Germinal center (tissue), 1 donor: ENCODE results near the gene SNX24.
"Not testable (repeated sequence)": the region's sequence is repeated elsewhere in the genome, so short reads cannot be mapped to it uniquely, and the experiment has no call there.

Experiments used
- DNase-seq: peaks from one replicate; pipeline ENCODE4 v3.0.0; 2012; ENCODE audit warnings: mixed read lengths, low spot score

Gene SNX24

DNA sequence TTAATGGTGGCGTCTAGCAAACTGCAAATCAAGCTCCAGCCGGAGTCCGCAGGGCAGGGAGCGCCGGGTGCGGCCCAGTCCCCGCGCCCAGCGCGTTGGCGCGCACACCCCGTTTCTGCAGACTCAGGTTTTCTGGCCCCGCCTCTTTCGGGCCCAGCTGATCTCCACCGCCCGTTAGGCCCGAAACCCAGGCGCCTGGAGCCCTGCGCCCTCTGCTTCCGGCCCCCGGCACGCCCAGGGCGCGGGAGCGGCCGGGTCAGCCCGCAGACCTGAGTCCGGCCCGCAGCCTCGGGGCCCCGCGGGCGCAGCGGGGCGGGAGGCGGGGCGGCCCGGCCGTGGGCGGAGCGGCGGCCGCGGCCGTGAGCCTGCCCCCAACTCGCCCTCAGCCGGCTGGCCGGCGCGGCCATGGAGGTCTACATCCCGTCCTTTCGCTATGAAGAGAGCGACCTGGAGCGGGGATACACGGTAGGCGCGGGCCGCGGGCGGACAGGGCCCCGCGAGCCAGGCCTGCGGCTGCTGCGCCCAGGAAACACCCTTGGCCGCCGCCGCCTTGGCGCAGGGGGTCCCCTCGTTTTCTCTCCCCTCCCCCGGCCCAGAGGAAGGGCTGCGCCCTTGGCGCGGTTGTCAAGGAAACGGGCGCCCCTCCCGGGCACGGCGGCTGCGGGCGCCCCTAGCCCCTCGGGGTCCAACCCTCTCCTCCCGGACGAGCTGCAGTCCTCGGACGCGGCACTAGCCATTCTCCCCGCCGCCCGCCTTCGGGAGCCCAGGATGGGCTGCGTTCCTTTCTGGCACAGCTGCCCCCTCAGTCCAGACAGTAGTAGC lies at the start of gene SNX24:
SNX24 (plus strand) TSS at position 385 of the 822 bp plus-strand sequence; CDS start at position 406, 21 bp downstream.
- peak; percentile 82 for DNase-seq

GRCh38 chr5:122805481-122805880 lies 39.9 kb upstream of the SNX24 start:
- DNase-seq: no peak

GRCh38 chr5:122810405-122810804 lies 35.0 kb upstream of the SNX24 start:
- no peak for DNase-seq

GRCh38 chr5:122815218-122815767 lies 30.1 kb upstream of the SNX24 start:
- no peak for DNase-seq

GRCh38 chr5:122816756-122817155 lies 28.7 kb upstream of the SNX24 start:
- DNase-seq: no peak

DNA sequence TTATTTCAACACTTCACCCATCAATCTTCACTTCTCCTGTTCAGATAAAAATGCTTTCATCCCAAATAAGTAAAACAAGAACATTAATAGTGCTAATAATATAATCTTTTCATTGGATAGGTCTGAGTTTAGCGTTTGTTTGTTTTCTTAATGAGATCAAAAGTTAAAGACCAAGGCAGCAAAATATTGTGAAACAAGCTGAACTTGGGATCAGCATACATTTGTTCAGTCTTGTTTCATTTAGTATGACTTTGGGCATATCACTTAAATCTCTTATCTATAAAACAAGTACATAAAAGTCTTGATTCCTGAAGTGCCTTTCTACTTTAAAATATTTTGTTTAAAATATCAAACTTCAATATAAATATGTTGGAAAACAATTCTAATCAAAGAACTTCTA lies 13.4 kb upstream of the SNX24 start:
- DNase-seq: no peak

DNA sequence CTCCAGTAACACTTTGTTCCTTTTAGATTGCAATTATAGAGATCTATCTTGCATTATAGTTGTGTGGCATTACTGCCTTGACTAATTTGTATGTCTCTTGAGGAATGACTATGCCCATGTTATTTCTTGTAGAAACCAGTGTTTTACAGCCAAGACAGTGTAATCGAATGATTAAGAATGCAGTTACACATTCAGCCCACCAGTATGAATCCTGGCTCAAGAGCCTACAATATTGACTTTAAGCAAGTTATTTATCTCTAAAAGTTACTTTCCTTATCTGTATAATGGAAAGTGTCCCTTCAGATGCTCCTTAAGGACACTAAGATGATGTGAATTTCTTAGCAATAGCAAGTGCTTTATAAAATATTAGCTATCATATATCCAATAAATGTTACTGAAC lies 9.7 kb upstream of the SNX24 start:
- DNase-seq: no peak

- no peak for DNase-seq
These were observed 8.5 kb upstream of the SNX24 start for GRCh38 chr5:122836947-122837346.

DNA sequence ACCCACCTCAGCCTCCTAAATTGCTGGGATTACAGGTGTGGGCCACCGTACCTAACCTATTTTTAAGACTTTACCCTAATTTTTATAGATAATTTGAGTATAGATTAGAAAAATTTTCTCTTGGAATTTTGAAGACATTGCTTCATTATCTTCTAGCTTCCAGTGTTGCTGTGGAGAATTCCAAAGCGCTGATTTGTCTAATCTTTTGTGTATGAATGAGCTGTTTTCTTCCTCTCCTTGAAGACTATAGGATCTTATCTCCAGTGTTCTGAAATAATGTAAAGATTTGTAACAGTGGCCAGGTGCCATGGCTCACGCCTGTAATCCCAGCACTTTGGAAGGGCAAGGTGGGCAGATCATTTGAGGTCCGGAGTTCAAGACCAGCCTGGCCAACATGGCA lies 5.7 kb upstream of the SNX24 start:
- no peak for DNase-seq

DNA sequence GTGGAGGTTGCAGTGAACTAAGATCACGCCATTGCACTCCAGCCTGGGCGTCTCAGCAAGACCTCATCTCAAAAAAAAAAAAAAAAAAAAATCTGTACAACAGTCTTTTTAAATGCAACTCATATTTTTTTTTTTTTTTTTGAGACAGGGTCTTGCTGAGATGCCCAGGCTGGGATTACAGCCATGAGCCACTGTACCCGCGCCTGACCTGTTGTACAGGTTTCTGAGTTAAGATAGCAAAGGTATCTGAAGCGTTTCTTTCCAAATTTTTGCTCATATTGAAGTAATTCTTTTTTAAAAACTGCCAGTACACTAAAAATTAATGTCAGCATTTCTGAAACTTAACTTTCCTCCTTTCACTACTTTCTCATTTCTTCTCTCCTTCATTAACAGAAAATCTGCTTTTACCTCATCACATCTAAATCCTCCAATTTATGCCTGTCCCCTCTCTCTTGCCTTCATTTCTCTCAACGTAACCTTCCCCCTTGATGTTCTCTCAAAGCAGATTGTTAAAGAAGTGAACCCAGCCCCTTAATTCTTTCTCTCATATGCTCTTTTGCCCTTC lies 3.3 kb upstream of the SNX24 start:
- no peak for DNase-seq

GRCh38 chr5:122844136-122844909 lies 1.1 kb upstream of the SNX24 start:
- DNase-seq: peak; percentile 16

DNA sequence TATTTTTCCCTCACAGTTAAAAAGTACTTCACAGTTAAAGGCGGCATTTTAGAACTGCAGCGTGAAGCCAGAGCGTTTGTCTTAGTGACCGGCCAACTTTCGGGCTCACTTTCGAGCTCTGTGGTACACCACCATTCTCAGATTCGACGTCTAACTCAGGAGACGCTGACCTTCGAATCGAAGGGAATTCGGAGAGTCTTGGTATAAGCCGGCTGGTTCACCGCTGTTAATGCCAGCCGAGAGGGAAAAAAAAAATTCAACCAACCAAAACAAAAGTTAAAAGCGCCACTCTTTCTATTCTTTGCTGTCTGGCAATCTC lies 544 bp upstream of the SNX24 start:
- DNase-seq: peak; percentile 10

DNA sequence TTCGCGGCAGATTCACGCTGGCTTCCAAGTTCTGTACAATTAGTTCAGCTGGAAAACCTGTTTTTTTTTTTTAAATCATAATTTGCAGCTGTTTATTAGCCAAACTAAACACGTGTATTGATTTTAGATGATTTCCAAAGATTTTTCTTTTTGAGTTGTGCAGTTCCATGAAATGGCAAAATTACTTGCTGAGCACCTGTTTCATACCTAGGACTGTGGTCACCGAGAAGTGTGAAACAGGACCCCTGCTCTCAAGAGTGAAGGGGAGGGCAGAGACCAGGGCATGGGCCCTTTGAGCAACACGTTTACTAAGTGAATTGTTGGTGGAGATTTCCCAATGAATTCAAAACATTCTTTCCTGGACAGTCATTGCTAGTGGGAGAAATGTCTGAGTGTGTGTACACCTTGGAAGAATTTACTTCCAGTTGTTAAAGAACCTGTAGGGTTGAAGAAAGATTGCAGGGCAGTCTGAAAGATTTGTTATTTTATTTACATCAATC lies 688 bp downstream of the SNX24 start:
- no peak for DNase-seq

DNA sequence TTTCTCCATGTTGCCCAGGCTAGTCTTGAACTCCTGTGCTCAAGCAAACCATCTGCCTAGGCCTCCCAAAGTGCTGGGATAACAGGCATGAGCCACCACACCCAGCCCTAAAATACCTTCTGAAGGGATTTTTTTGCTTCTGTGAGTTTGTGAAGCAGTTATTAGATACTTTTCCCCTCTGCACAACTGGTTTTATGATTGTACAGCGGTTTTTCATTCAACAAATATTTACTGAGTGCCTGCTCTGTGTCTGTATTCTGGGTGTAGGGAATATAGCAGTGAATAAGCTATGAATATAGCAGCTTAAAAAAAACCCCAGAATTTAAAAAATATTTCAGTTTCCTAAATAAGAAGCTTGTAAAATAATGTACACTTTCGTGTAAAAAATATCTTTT lies 2.3 kb downstream of the SNX24 start:
- DNase-seq: no peak

- no peak for DNase-seq
These were observed 4.4 kb downstream of the SNX24 start for GRCh38 chr5:122849771-122850170.

- not testable (repeated sequence) for DNase-seq
These were observed 12.1 kb downstream of the SNX24 start for GRCh38 chr5:122857538-122857937.

DNA sequence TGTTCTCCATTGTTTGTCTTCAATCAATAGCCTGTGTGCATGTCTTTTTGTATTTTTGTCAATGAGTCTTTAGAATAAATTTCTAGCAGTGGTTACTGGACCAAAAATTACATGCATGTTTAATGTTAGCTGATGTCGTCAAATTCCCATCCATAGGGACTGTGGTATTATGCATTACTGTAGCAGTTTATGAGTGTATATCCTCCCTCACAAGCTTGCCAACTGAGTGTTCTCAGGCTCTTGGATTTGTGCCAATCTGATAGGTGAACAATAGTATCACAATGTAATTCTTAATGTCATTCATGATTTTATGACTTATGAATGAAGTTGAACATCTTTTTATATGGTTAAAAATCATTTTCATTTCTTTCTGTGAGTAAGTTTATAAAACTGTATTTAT lies 13.0 kb downstream of the SNX24 start:
- DNase-seq: no peak

DNA sequence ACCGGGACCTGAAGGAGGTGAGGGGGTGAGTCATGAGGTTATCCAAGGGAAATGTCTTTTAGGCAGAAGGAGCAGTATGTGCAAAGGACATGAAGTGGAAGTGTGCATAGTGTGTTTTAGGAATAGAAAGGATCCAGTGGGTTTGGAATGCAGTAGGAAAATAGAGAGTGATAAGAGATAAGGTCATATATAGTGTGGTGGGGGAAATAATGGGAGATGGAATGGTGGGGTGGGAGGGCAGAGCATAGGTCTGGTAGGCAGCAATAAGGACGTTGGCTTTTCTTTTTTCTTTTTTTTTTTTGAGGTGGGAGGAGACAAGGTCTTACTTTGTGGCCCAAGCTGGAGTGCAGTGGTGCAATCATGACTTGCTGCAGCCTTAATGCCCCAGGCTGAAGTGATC lies 17.8 kb downstream of the SNX24 start:
- DNase-seq: no peak

DNA sequence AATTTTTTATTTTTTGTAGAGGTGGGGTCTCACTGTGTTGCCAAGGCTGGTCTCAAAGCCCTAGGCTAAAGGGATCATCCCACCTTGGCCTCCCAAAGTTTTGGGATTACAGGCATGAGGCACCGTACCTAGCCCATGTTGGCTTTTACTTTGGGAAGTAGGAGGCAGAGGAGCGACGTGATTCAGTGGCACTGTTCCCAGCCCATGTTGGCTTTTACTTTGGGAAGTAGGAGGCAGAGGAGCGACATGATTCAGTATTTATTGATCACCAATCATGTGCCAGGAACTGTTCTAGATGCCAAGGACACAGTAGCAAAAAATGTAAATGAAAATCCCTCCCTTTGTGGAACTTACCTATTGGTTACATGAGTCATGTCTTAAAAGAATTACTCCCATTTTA lies 18.3 kb downstream of the SNX24 start:
- DNase-seq: no peak

DNA sequence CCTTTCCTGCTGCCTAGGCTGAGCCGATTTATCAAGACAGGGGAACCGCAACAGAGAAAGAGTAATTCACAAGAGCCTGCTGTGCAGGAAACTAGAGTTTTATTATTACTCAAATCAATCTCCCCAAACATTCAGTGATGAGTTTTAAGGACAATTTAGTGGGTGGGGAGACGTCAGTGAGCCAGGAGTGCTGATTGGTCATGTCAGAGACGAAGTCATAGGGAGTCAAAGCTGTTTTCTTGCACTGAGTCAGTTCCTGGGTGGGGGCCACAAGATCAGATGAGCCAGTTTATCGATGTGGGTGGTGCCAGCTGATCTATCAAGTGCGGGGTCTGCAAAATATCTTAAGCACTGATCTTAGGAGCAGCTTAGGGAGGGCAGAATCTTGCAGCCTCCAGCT lies 19.0 kb downstream of the SNX24 start:
- DNase-seq: no peak

DNA sequence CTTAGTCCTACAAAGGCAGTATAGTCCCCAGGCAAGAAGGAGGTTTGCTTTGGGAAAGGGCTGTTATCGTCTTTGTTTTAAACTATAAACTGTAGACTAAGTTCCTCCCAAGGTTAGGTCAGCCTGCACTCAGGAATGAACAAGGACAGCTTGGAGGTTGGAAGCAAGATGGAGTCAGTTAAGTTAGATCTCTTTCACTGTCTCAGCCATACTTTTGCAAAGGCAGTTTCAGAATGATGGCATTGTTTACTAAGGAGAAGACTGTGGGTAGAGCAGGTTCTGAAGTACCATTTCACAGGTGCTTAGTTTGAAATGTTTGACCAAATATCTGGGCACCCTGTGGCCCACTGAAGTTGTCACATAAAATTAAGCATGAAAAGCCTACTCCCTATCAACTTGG lies 19.4 kb downstream of the SNX24 start:
- no peak for DNase-seq

DNA sequence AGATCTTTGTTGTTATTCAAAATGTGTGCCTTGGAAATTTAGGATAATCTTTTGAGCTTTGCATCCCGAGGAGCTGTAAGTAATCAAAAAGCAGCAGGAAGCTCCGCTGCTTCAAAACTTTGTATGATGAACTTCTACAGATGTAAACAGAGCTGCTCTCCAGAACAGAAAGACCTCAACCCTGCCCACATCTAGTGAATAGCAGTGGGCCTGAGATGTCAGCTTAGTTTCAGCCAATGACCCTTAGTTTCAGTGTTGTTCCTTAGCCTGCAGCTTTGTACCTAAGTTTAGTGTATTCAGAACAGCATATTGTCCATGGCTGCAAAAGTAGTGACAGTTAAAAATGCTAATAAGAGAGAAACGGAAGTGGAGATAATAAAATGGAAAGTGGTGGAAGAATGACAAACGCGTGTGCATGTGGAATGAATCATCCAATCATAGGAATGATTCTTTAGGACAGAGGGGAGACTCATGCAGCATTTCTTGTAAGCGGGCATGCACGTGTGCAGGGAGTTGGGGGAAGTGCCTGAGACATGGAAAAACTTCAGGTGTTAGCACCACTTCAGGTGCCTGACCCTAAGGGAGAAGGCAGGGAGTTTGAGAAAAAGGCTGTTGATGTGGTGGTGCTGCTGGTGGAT lies 24.9 kb downstream of the SNX24 start:
- DNase-seq: no peak
